ENCODE data around the gene ZNF536. TPM values are rescaled to one million over a fixed set of nuclear protein-coding genes. Genes with fewer than 3 reads are reported as not detected.

Gene ZNF536
- total and polyA plus RNA-seq, 12 donors = 0.22 to 10.7 (median 3.7) TPM

DNA sequence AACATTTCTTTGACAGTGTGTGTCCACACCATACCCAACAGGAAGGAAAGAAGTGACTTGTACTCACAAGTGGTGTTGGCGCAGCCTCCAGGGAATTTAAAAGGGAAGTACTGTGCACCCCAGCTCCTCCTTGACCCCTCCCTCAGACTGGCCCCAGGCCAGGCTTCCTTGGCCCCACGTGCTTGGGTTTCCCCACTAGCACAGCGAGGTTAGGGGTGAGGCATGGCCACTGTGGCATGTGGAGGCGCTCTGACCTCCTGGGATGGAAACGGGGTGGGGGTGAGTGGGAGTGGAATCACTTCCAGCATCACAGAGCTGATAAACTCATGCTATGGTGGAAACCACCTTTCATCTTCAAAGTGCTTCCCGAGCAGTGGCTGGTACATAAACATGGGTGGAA, 168.6 kb downstream of the ZNF536 start:
- intact Hi-C loops (cut with DNase I) = no loop called here
- no peak for DNase-seq
- WGBS, 2 donors = 69% methylated on average over 6 of the region's 6 CpGs
- Histone ChIP-seq H3K27ac (no peak overlapping the region), H3K36me3 (no peaks in the 10 kb centered on the region), H3K27me3 (peaks cover 0 to 11% (median 0%) of the 10 kb centered on the region in 7 donors), H3K4me3 (no peak overlapping the region), H3K4me1 (no peaks in the 10 kb centered on the region), H3K9me3 (no peaks in the 10 kb centered on the region)
- ATAC-seq = no peak
- TF ChIP-seq, protein P1, sequence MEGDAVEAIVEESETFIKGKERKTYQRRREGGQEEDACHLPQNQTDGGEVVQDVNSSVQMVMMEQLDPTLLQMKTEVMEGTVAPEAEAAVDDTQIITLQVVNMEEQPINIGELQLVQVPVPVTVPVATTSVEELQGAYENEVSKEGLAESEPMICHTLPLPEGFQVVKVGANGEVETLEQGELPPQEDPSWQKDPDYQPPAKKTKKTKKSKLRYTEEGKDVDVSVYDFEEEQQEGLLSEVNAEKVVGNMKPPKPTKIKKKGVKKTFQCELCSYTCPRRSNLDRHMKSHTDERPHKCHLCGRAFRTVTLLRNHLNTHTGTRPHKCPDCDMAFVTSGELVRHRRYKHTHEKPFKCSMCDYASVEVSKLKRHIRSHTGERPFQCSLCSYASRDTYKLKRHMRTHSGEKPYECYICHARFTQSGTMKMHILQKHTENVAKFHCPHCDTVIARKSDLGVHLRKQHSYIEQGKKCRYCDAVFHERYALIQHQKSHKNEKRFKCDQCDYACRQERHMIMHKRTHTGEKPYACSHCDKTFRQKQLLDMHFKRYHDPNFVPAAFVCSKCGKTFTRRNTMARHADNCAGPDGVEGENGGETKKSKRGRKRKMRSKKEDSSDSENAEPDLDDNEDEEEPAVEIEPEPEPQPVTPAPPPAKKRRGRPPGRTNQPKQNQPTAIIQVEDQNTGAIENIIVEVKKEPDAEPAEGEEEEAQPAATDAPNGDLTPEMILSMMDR (IDR thresholded peaks at IDR 0.05) = no peak

DNA sequence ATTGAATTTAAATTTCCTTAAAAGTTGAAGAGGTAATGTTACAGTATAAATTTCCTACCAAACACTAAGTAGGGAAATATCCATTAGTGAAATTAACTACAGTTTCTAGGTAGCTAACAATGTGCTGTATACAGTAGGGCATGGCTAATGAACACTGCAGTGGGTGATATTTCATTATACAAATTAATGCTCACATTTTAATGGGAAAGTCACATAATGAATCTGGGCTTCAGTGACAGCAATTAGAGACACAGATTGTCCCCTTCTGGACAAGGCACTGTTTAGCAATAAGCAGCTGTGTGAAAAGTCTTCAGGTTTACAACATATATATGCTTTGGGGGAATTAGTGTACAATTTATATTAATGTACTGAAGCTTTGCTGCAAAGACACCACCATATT, 169.4 kb downstream of the ZNF536 start:
- intact Hi-C loops (cut with DNase I) = no loop called here
- no peak overlapping the region for H3K4me3 ChIP-seq
- peaks cover 0 to 11% (median 0%) of the 10 kb centered on the region in 7 donors for H3K27me3 ChIP-seq
- DNase-seq (no peak), ATAC-seq (no peak)
- no peaks in the 10 kb centered on the region for H3K9me3 ChIP-seq
- peaks cover 0 to 6% (median 0%) of the 10 kb centered on the region in 9 donors for H3K4me1 ChIP-seq
- no peak overlapping the region for H3K27ac ChIP-seq
- TF ChIP-seq, protein P1 (IDR thresholded peaks at IDR 0.05) = no peak
- no peaks in the 10 kb centered on the region for H3K36me3 ChIP-seq

DNA sequence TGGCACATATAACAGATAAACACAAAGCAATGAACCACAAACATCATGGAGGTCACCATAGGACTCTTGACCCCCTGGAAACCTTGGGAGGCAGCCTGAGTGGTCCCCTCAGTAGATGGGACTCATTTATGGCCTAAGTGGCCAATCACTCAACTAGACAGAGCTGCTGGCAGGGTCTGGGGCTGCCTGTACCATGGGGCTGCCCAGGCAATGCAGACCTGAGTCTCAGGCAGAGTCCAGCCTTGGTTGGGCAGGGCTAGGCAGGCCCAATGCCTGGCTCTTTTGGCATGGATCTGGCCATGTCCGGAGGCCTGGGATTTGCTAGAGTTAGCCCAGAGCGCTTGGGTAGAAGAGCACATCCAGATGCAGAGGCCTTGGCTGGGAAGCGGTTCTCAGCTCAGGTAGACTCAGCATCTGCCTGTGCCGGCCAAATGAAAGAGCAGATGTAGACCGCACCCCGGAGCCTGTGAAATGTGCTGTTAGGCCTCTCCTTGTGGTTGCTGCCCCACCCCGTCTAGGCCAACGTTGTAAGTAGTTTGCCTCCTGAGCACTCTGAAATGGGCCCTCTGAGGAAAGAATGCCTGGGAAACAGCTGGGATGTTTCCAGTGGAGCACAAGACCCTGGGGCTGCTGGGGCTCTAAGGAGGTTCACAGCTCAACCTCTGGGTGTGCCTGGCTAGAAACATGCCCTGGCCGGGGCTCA, 171.2 kb downstream of the ZNF536 start:
- ATAC-seq (no peak), DNase-seq (no peak)
- Histone ChIP-seq H3K4me1 (peaks cover 0 to 7% (median 0%) of the 10 kb centered on the region in 9 donors), H3K27ac (no peak overlapping the region), H3K4me3 (no peak overlapping the region), H3K9me3 (no peaks in the 10 kb centered on the region), H3K36me3 (no peaks in the 10 kb centered on the region), H3K27me3 (peaks cover 0 to 11% (median 0%) of the 10 kb centered on the region in 7 donors)
- 90 to 92% methylated on average over 9 of the region's 9 CpGs for WGBS, 2 donors
- intact Hi-C loops (cut with DNase I) = no loop called here
- TF ChIP-seq, protein P1 (IDR thresholded peaks at IDR 0.05) = no peak

DNA sequence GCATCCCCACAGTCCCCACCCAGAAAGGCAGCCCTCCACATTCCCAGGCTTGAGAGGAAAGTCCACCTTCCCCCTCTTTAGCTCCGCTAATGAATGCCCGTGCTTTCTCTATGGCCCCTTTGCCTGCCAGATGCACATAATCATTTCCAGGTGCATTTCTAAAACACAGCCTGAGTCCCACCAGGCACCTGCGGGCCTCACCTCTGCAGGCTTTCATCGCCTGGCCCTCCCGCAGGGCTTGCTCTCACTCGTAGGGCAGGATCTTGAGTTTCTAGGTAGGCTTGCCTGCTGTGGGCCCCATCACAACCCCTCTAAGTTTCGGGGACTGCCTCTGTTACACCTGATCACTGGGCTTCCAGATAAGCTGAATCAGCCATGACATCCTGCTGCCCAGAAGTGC, 173.6 kb downstream of the ZNF536 start:
- H3K4me1 ChIP-seq = peaks cover 0 to 7% (median 0%) of the 10 kb centered on the region in 9 donors
- TF ChIP-seq, protein P1 (IDR thresholded peaks at IDR 0.05) = no peak
- no peak overlapping the region for H3K27ac ChIP-seq
- ATAC-seq = peak in 1 of 8 donors; percentile 26
- peaks cover 0 to 2% (median 0%) of the 10 kb centered on the region in 7 donors for H3K27me3 ChIP-seq
- H3K36me3 ChIP-seq = no peaks in the 10 kb centered on the region
- 89 to 91% methylated on average over 7 of the region's 7 CpGs for WGBS, 2 donors
- intact Hi-C loops (cut with DNase I) = no loop called here
- DNase-seq = no peak
- H3K9me3 ChIP-seq = no peaks in the 10 kb centered on the region
- H3K4me3 ChIP-seq = no peak overlapping the region
